Fibroblast of the aortic adventitia (primary cell): ENCODE data around the gene RENBP. TPM values are rescaled to one million over a fixed set of nuclear protein-coding genes. Genes with fewer than 3 reads are reported as not detected.

Experiments
- DNase-seq: peaks from one replicate; pipeline ENCODE4 v3.0.0-alpha.2; 2010; ENCODE audit warnings: low read depth
- H3K4me3 ChIP-seq: 2 replicates; pipeline ENCODE4 v1.5.1; 2011; ENCODE audit warnings: low read depth, mild to moderate bottlenecking, control low read depth, low read length, moderate library complexity
- CTCF ChIP-seq: IDR thresholded peaks from 2 replicates; pipeline ENCODE4 v1.5.1; 2011; ENCODE audit warnings: mild to moderate bottlenecking, low read length, control low read depth, inconsistent platforms; ENCODE audit not compliant: insufficient read depth
- total RNA-seq: library from RNA; depleted of rRNA; stranded (reverse); fragments of >200 nt; gene quantifications from 2 replicates; pipeline ENCODE4 v1.2.3, GENCODE V29; 2012; ENCODE audit warnings: low replicate concordance

The RENBP gene
- total RNA-seq, 1 donor = 0.45 TPM

GRCh38 chrX:153903991-153904957 lies 40.2 kb downstream of the RENBP start, which contains the start of gene AVPR2:
AVPR2 (plus strand) TSS chrX:153904673; CDS start chrX:153905146, 473 bp downstream.
- H3K4me3 ChIP-seq = no peak within 1 kb of the TSS
- no peak for DNase-seq
- no peak for TF ChIP-seq CTCF

- no peak overlapping the region for H3K4me3 ChIP-seq
- DNase-seq = no peak
- no peak for TF ChIP-seq CTCF
Observed at GRCh38 chrX:153903238-153903980, 41.0 kb downstream of the RENBP start.

GRCh38 chrX:153902385-153902784 lies 42.1 kb downstream of the RENBP start:
- DNase-seq = no peak
- no peak for TF ChIP-seq CTCF
- H3K4me3 ChIP-seq = no peak overlapping the region

- no peak for DNase-seq
- H3K4me3 ChIP-seq = no peak overlapping the region
- TF ChIP-seq CTCF = no peak
Observed at GRCh38 chrX:153901753-153902140, 42.7 kb downstream of the RENBP start.

- H3K4me3 ChIP-seq = no peak overlapping the region
- DNase-seq = peak; percentile 75
- TF ChIP-seq CTCF = no peak
Observed at GRCh38 chrX:153900831-153901752, 43.4 kb downstream of the RENBP start.

- no peak overlapping the region for H3K4me3 ChIP-seq
- DNase-seq = no peak
- TF ChIP-seq CTCF = no peak
Observed at GRCh38 chrX:153897899-153898298, 46.5 kb downstream of the RENBP start.
